GM18868 (cell line): ENCODE results near the gene MUS81.

Experiments
- ATAC-seq: cut with Tn5 transposase; IDR thresholded peaks from one replicate; pipeline ENCODE4 v1.9.1; 2021; ENCODE audit warnings: mild to moderate bottlenecking, moderate library complexity; ENCODE audit not compliant: unreplicated experiment

The MUS81 gene

DNA sequence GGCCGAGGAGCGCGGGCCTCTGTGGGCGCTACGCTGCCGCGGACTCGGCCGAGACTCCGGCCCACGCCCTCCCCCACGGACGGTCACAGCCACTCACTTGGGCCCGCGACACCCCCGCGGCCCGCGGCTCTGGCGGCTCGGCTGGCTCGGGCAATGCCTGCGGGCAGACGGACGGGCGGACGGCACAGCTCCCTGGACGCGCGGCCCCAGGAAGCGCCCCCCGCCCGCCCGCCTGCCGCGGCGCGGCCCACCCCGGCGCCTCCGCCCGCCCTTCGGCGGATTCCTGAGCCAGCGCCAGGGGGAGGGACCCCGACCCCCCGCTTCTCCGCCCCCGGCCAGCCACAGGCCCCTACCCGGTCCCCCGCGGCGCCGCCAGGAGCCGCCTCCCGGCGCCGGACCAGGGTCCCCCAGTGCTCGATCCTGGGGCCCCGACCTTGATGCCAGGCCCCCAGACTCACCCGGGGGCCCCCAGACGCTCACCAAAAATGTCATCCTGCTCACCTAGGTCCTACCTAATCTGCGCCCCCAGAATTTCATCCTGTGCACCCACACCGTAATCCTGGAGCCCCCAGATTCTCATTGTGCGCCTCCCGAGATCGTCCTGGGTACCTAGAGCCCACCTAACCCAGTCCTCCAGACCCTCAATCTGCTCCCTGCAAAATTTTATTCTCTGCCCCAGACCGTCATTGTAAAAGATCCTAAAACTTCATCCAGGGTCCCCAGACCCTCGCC lies 12.5 kb downstream of the MUS81 start, which contains the start of gene EFEMP2:
Gene EFEMP2, minus strand, starts transcription at position 215 of the 732 bp plus-strand sequence. CDS start 446 bp downstream, outside the sequence.
- no peak for ATAC-seq

DNA sequence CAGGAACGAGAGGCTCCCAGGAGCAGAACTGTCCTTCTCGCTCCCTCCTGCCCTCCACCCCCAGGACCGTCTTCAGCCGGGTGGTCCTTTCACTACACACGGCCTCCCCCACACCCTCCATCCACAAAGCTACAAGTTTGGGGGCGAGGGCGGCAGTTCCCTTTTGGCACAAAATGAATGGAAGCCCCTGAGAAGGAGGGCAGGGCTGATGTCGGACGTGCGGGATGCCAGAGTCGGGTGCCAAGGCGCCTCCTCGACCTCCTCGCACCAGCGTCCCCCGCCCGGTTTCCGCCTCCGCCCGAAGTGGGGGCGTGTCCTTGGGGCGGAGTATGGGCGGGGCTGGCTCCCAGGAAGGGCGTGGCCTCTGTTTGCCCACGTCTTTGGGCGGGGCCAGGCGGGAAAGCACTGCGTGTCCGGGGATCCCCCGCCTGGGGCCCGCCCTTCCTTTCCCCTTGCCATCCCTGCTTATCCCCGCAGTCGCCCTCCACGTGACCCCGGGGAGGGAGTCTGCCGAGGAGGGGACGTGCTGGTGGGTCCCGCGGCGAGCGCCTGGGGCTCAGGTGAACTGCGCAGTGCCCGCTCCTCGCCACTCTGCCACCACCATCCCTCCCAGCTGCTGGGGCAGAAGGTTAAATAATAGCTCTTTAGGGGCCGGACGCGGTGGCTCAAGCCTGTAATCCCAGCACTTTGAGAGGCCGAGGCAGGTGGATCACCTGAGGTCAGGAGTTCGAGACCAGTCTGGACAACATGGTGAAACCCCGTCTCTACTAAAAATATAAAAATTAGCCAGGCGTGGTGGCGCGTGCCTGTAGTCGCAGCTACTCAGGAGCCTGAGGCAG lies 13.3 kb downstream of the MUS81 start:
- peak; percentile 76 for ATAC-seq

DNA sequence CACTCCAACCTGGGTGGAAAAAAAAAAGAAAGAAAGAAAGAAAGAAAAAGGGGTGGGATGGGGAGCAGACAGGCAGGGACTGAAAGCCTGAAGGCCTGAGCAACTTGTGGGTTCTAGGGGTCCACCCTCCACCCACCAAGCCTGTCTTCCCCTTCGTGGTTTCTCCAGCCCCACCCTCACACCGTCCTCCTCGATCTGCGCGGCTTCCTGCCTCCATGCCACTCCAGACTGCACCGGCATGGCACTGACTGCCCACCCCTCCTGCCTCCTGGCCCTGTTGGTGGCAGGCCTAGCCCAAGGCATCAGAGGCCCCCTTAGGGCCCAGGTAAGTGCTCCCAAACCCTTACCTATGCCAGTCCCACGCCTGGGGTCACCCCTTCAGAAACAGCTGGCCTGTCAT lies 19.4 kb downstream of the MUS81 start, which contains the start of gene CTSW:
Gene CTSW, plus strand, starts transcription at position 221 of the 400 bp plus-strand sequence. Its CDS starts 18 bp downstream, at position 239.
- ATAC-seq: no peak

DNA sequence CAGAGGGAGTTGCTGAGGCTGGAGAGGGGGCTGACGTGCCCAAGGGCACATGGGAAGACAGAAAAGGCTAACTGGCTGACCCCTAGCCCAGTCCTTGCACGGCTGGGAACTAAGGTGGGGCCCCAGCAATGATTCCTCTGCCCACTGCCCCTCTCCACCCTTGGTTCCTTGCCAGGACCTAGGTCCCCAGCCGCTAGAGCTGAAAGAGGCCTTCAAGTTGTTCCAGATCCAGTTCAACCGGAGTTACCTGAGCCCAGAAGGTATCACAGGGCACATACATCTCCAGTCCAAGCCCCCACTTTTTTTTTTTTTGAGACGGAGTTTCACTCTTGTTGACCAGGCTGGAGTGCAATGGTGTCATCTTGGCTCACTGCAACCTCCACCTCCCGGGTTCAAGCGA lies 19.8 kb downstream of the MUS81 start:
- no peak for ATAC-seq

DNA sequence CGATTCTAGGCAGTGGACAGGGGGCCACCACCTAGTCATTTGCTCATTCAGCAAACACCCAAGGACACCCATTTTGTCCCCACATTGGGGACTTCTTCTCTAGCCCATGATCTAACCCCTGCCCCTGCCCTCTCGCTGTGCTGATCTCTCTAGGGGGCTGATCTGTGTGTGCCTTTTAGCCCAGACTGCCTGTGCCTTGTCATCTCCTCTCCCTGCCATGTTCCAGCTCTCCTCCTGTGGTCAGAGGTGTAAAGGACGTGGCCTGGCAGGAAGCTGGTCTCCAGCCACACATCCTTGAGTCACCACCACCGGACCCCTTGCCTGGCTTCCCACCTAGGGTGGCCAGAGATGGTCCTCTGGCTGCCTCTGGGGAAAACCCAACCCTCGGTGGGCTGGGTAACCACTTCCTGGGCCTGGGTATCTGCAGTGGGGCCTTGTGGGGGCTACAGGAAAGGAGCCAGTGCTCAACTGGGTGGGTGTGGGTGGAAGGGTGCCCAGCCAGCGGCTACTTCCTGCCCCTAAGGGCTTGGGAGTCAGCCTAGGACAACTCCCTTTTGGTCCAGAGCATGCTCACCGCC lies 20.7 kb downstream of the MUS81 start:
- ATAC-seq: no peak

DNA sequence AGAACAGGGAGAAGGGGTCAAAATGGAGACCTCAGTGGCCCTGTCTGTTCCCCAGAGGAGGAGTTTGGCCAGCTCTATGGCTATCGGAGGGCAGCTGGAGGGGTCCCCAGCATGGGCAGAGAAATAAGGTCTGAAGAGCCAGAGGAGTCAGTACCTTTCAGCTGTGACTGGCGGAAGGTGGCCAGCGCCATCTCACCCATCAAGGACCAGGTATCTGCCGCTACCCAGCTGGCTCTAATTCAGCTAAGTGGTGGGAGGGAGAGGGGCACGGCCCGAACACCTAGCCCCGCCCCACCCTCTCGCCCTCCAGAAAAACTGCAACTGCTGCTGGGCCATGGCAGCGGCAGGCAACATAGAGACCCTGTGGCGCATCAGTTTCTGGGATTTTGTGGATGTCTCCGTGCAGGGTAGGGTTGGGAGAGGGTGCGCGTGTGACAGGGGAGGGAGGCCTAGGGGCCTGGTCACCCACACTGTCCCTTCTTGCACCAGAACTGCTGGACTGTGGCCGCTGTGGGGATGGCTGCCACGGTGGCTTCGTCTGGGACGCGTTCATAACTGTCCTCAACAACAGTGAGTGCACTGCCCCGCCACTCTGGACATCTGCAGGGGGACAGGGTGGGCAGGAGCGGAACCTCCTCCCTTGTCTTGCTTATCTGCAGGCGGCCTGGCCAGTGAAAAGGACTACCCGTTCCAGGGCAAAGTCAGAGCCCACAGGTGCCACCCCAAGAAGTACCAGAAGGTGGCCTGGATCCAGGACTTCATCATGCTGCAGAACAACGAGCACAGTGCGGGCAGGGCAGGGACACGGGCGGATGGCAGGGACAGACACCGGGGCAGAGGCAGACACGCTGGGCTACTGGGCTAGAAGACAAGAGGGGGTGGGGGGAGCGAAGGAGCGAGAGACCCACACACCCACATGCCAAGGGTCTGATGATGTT lies 22.2 kb downstream of the MUS81 start:
- no peak for ATAC-seq

DNA sequence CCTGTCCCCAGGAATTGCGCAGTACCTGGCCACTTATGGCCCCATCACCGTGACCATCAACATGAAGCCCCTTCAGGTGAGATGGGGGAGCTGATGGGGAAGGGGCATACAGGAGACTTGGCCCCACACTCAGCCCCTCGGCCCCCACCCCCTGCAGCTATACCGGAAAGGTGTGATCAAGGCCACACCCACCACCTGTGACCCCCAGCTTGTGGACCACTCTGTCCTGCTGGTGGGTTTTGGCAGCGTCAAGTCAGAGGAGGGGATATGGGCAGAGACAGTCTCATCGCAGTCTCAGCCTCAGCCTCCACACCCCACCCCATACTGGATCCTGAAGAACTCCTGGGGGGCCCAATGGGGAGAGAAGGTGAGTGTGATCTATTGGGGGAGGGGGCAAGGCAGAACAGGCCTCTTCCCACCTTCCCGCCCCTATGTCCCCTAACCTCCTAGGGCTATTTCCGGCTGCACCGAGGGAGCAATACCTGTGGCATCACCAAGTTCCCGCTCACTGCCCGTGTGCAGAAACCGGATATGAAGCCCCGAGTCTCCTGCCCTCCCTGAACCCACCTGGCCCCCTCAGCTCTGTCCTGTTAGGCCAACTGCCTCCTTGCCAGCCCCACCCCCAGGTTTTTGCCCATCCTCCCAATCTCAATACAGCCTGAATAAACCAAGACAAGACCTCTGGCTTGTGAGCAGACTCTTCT lies 23.0 kb downstream of the MUS81 start:
- ATAC-seq: no peak

DNA sequence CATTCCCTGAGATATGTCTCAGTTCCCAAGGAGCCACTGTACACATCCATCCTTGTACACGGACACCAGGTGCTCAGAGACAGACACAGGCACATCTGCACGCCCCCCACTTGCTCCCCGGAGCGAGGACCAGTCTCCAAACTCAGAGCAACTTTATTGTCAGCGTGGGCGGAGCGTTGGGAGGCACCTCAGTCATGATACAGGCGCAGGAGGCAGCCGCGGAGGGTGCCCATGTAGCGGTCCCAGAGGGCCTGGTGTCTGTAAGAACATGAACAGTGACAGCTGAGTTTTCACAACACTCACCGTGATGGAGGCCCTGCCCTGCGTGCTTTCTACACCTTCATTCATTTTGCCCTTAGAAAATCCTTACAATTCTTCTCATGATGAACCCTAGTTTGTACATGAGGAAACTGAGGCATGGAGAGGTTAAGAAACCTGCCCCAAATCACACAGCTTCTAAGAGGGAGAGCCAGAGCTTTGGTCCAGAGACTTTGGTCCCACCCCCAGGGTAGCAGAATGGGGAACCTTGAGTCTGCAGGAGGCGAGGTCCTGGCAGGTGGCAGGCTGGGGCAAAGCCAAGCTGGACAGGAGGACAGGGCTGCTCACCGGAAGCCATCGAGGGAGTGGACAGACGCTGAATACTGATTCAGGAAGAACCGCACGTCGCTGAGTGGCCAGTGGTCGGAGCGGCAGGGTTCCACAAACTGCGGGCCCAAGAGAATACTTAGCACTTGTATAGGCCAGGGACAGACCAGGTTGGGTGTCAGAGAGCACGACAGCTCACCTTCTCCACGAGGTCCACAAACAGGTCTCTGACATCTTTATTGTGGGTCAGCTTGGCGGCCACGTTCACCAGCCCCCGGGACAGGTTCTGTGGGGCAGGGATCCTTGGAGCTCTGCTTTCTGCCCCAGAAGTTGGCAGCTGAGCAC lies 23.8 kb downstream of the MUS81 start:
- no peak for ATAC-seq

DNA sequence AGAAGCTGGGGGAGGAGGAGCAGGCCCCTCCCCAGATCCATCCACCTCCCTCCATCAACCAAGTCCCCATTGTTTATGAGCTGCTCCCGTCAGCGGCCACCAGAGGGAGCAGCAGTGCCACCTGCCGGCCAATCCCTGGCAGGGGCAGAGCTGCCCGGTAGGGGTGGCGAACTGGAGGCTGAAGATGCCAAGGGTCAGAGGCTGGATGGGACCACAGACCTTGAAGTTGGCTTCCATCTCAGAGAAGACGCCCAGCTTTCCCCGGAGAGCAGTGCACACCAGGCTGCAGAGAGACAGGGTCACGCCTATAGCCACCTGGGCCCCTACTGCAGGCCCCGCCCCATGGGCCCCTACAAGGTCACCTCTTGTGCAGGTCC lies 24.5 kb downstream of the MUS81 start:
- ATAC-seq: no peak

DNA sequence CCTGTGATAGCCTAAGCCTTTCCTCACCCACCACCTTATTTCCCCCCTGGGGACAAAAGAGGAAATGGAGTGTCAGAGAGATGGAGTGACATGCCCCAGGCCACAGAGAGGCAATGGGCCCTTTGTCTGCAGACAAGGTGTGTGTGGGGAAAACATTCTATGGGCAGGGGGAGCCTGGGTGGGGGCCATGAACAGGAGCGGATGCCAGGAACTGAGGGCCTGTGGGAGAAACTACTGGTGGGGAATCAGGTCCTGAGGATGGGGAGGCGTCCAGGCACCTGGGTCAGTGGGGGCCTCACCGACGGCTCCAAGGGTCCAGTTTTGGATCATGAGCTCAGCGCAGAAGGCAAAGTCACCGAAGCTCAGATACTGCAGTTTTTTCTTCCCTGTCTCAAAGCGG lies 25.0 kb downstream of the MUS81 start:
- ATAC-seq: no peak

DNA sequence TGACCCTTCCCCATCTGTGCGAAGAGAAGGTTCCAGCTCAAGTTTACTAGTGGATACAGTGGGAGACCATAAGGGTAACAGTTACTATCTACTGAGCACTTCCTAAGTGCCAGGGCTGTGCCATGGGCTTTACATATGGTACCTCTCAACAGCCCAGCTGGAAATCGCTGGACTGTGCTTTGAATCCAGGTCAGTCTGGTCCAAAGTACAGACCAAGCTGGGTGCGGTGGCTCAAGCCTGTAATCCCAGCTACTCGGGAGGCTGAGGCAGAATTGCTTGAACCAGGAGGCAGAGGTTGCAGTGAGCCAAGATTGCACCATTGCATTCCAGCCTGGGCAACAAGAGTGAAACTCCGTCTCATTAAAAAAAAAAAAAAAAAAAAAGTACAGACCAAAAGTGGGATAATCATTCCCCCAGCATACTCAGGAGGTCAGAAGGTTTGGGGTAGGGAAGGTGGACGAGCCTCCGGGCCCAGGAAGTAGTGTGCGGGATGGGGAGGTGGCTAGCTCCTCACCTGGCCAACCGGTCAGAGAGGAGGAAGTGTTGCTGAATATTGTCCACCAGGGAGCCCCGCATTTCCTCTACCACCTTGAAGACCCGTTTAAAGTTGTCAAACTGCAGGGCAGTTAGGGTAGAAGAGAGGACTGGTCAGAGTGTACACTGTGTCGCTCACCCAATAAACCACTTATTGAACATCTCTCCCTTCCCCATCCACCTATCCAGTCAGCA lies 25.7 kb downstream of the MUS81 start:
- ATAC-seq: no peak

DNA sequence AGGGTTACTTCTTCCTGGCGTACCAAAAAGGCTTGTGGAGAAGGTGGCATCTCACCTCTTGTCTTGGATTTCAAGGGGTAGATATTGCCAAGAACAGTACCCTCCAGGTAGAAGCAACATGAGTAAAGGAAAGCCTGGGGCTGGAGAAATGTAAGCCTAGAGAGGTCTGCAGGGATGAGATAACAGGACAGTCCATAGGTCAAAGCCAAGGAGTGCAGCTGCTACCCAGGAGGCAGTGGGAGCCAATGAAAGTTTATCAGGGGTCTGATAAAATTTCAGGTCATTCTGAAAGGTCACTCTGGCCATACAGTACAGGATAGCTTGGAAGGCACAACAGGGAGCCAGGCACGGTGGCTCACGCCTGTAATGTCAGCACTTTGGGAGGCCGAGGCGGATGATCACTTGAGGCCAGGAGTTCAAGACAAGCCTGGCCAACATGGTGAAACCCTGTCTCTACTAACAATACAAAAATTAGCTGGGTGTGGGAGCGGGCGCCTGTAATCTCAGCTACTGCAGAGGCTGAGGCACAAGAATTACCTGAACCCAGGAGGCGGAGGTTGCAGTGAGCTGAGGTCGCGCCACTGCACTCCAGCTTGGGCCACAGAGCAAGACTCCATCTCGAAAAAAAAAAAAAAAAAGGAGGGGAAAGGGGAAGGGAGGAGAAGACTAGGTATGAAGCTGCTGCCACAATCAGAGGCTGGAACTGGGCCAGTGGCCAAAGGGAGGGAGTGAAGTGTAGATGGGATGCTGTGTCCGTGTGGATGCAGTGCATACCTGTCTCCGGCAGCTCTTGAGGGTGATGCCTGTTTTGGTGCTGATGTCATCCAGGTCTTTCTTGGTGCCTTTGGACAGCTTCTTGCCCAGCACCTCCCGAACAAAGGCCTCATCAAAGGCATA lies 26.8 kb downstream of the MUS81 start:
- ATAC-seq: no peak

DNA sequence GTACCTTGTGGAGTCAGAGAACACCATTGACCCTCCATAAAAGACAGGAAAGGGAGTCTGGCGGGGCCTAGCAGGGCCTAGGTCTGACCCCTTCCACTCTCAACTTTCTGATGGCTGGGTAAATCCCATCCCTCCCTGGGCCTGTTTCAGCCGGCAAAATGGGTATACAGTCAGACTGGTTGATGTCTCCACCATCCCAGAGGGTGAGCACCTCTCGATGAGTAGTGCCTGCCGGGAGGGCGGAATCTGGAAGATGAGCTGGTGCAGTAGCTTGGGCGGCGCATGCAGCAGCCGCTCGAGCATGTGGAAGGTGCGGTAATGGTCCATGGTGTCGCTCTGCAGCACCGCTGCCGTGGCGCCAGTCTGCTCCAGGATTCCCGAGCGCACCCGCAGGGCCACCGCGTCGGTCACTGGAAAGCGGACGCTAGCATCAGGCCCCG lies 27.5 kb downstream of the MUS81 start:
- ATAC-seq: no peak

DNA sequence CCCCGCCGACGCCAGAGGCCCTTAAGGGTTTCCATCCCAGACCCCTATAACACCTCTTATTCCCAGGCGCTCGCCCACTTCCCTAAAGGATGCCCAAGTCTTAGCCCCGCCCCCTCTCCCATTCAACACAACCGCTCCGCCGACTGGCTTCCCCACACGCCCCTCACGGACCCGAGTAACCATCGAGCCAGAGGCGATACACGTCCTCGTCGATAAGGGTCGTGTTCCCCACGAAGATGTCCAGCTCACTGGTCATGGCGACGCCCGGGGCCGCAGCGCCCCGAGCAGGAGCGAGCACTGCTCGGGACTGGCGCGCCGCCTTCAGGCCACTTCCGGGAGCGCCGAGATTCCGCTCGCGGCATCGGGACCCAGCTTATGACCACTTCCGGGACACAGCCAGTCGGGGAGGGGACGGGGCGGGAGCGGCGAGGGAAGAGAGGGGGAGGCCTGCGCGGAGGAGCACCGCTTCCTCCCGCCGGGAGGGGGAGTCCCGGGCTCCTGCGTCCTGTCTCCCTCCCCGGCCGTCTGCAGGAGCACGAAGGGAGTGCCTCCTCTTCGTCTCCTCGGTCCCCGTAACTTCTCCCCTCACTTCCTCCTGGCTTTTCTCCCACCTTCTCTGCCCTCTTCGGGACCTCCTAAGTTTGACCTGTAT lies 28.1 kb downstream of the MUS81 start, which contains the start of gene FIBP:
Gene FIBP, minus strand, starts transcription at position 309 of the 652 bp plus-strand sequence. Its CDS starts 53 bp downstream, at position 256.
- peak; percentile 58 for ATAC-seq

DNA sequence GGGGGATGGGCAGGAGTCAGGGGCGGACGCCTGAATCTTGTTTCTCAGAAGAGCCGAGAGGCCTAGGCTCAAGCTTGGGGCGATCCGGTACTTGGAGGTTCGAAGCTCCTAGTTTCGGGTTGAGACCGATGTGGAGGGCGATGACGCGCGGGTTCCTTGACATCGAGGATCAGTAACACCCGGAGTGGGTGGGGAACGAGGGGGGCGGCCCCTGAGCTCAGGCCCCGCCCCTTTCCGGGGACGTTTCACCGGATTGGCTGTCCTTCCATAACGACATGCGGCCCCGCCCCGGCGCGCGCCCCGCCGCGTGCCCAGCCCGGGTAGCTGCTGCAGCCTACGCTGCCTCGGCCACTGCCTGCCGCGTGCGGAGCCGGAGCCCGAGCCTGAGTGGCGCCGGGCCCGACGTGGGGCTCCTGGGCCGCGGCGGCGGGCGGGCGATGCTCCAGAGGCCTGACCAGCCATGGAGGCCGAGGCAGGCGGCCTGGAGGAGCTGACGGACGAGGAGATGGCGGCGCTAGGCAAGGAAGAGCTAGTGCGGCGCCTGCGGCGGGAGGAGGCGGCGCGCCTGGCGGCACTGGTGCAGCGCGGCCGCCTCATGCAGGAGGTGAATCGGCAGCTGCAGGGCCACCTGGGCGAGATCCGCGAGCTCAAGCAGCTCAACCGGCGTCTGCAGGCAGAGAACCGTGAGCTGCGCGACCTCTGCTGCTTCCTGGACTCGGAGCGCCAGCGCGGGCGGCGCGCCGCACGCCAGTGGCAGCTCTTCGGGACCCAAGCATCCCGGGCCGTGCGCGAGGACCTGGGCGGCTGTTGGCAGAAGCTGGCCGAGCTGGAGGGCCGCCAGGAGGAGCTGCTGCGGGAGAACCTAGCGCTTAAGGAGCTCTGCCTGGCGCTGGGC lies 30.3 kb downstream of the MUS81 start, which contains the start of gene CCDC85B:
Gene CCDC85B, plus strand, starts transcription at position 350 of the 895 bp plus-strand sequence. Its CDS starts 111 bp downstream, at position 461.
- peak; percentile 54 for ATAC-seq
